Activated naive CD8-positive, alpha-beta T cell treated with anti-CD3 and anti-CD28 coated beads, Interleukin-2, amount 50 U/mL, for 16 hours (primary cell): Measurements from ENCODE around the gene PTPRM.

ENCODE experiments used
- DNase-seq: peaks from one replicate; pipeline ENCODE4 v3.0.0-alpha.2; 2020; ENCODE audit warnings: low read depth, low spot score

The PTPRM gene

DNA sequence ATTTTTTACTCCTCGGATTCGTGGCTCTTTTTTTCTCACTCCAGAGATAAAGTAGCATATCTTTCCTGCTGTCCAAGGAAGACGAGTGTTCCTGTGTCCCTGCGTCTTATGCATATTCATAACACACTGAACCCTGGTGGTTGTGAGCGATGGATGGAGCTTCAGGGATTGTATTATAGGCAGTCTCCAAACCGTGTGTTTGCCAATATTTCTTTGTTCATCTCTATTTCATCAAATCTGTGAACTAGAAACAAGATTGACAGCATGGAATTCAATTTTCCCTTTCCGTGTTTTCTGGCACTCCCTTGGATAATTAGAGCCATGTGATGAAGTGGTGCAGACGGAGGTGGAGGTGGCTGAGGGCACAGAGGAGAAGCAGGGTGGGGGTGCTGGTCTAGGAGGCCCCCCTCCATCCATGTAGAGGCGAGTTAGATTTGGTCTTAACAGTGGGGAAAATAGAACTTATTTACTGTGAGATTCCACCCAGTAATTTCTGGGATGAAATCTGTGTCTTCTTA, 240.9 kb downstream of the PTPRM start:
- DNase-seq = no peak

GRCh38 chr18:7808992-7809391, 241.9 kb downstream of the PTPRM start:
- DNase-seq = no peak

GRCh38 chr18:7809455-7809854, 242.3 kb downstream of the PTPRM start:
- DNase-seq = no peak

GRCh38 chr18:7809978-7810377, 242.9 kb downstream of the PTPRM start:
- no peak for DNase-seq

DNA sequence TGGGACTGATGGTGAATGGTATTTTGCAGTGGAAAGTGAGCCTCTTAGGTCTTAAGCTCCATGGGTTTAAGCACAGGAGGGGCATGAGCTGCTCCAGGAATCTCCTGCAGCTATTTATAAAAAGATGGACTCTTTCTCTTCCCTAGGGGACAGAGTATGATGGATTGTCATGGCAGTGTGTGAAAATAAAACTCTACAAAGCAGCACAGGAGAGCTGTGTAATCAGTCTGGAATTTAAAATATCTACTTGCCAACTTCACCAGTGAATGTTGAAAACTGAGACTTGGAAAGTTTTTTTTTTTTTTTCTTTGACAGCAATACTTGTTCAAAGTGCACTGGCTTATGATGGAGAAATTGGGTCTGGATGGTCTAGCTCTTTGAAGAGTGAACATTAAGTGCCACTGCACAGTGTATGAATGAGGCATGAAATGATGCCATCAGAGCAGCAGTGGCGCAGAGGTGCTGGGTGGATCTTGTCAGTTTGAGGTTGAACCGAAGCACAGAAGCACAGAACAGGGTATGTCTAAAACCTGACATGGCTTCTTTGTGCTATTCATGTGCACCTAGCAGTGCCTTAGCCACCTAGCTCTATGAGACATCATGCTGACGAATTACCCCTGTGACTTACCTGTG, 245.4 kb downstream of the PTPRM start:
- DNase-seq = no peak

GRCh38 chr18:7813131-7813530, 246.0 kb downstream of the PTPRM start:
- DNase-seq = no peak

- no peak for DNase-seq
These were observed 247.7 kb downstream of the PTPRM start for GRCh38 chr18:7814754-7815315.

DNA sequence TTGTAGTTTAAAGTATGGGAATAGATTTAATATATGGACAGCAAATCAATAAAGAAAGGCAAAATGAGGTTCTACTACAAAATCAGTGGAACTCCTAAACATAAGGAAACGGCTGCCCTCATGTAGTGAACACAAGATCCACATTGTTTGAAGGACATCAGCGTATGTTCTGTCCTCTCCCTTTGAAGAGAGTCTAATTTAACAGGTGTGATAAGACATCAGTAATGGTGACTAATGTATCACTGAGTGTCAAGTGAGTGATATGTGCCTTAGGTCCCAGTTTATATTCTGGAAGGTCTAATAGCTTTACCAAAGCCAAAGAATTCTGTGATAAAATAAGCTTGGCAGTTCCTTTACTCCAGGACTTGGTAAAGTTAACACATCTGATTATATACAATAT, 248.7 kb downstream of the PTPRM start:
- DNase-seq = no peak

- DNase-seq = no peak
These were observed 250.6 kb downstream of the PTPRM start for GRCh38 chr18:7817575-7818230.

GRCh38 chr18:7821784-7822183, 254.7 kb downstream of the PTPRM start:
- DNase-seq = no peak

DNA sequence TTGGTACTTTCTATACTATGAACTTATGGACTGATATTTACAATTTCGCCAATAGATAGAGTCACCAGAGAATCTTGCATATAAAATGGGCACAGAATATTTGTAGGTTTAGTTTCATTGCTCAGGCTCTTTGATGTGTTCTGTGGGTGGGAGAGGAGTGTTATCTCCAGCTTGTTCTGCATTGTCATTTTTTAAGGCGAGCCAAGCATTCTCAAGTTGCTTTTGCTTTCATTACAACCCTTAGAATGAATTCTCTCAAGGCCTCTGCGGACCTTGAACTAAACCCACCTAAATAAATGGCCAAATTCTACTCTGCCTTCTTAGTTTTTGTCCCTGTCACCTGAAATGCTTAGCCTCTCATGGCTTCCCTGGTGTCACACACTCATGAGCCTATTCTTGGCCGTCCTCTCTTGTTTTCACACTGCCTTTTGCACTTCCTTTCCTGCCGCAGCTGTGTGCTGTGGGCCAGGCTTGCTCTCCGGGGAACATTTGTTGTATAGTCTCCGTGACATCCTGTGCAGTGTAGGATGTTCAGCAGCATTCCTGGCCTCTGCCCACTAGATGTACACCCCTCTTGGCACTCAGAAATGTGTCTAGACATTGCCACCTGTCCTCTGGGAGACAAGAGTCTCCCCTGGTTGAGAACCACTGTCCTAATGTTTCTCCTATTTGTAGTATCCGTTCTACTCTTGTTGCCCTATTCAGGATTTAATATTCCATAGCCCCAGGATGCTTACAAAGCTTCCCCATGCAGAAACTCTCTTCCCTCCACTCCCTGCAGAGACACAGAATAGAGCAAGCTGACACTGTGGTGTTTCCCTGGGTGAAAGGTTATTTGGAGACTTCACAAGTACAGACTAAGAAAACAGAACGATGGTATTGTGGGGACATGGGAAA, 255.6 kb downstream of the PTPRM start:
- no peak for DNase-seq

- no peak for DNase-seq
These were observed 257.9 kb downstream of the PTPRM start for GRCh38 chr18:7824970-7825369.

GRCh38 chr18:7830468-7830867, 263.4 kb downstream of the PTPRM start:
- DNase-seq = no peak

- DNase-seq = no peak
These were observed 272.4 kb downstream of the PTPRM start for GRCh38 chr18:7839548-7839947.

- no peak for DNase-seq
These were observed 273.3 kb downstream of the PTPRM start for GRCh38 chr18:7840411-7840810.

DNA sequence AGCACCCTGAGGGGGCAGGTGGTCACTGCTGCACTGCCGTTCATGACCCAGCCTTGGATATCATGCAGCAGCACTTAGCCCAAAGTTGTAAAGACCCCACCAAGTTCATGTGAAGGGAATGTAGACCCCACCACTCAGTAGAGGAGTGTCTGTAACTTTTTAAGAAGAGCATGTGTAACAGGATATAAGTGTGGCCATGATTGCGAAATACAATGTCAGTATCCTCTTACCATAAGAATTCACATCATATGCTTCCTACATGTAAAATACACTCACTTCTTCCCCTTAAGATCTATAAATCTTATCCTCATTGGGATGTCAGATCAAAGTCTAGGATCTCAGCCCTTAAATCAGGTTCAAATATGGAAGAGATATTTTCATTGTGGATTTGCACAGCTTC, 276.9 kb downstream of the PTPRM start:
- DNase-seq = no peak

DNA sequence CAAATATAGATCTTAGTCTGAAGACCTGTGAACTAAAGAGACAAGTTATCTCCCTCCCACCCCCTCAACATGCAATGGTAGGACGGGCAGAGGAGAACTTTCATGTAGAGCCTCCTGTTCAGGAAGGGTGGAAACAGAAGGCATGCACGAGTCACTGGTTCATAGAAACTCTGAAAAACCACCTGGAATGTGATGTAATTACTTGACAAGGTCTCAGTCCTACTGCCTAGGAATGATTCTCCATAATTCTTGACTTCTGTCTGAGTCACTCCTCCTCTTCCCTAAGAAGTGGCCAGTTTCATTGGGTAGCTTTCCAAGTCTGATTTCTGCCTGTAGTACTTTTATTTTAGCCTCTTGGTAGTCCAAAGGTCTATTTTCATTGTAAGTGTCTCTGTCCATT, 277.3 kb downstream of the PTPRM start:
- DNase-seq = no peak

GRCh38 chr18:7846335-7846734, 279.2 kb downstream of the PTPRM start:
- DNase-seq = no peak

DNA sequence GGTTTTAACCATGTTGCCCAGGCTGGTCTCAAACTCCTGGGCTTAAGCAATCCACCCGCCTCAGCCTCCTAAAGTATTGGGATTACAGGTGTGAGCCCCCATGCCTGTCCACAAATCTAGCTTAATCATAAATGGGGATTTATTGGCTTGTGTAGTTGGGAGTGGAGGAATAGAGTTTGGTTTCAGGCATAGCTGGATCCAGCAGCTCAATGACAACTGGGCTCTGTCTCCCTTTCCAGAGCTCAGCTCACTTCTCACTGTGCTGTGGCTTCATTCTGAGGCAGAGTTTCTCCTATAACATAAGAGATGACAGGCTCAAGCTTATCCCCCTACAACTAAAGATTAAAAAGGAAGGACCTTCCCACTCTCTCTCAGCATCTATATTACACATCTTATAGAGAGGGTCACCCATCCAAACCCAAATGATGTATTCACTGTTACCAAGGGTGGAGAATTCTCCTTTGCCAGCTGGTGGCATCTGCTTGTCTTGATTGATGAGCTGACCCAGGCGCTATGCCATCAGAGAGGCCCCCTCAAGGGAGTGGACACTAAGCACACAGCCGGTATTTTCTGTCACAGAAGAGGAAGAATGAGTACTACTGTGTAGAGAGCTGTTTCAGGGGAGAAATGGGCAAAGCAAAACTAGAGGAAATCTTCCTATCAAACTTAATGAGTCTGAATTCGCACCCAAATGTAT, 280.4 kb downstream of the PTPRM start:
- DNase-seq = no peak

- no peak for DNase-seq
These were observed 280.9 kb downstream of the PTPRM start for GRCh38 chr18:7848054-7848412.

GRCh38 chr18:7850446-7850845, 283.3 kb downstream of the PTPRM start:
- DNase-seq = no peak

GRCh38 chr18:7855028-7855427, 287.9 kb downstream of the PTPRM start:
- DNase-seq = no peak
